GM08714 (cell line): ENCODE measurements around the gene IFI27.

Experiments
- H3K4me3 ChIP-seq: fragments of 200-500 bp; sonication (Bioruptor generic); 2 replicates; pipeline ENCODE4 v1.5.1; 2014; ENCODE audit warnings: mild to moderate bottlenecking, low read length, inconsistent platforms
- ZNF274 ChIP-seq: IDR thresholded peaks from 2 replicates; pipeline ENCODE4 v1.6.1; 2012; ENCODE audit warnings: mild to moderate bottlenecking, low read depth, low read length

IFI27 gene

DNA sequence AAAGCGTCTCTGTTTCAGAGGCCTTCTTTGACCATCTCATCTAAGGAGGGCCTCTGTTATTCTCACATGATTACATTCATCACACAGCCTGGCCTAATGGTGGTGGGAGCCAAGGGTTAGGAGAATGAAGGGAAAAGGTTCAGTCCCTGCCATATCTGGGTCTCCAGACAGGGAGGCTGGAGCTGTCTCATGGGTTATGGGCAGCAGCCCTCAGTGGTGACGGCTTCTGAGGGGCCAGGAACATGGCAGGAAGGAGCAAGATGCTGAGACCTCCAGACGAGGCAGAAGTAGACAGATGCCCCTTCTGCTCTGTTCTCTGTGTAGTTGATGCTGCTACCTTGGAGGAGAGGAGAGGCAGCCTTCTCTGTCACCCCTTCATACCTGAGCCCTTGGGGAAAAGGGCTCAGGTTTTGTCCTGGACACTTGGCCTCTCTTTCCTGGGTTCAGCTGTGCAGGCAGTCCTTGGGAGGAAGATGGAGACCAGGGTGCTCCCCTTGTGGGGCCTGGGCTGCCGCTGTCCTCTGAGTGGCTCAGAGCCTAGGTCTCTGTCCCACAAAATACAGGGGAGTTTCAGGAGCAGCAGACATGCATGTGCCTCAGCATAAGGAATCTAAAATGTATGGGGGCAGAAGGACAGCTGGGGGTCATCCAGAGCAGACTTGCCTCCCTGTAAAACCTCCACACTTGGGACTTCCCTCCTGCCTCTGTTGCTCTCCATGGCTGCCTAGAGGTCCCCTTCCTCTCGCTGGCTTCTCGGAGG is 15.3 kb downstream of the IFI27 start:
- no peak overlapping the region for H3K4me3 ChIP-seq

DNA sequence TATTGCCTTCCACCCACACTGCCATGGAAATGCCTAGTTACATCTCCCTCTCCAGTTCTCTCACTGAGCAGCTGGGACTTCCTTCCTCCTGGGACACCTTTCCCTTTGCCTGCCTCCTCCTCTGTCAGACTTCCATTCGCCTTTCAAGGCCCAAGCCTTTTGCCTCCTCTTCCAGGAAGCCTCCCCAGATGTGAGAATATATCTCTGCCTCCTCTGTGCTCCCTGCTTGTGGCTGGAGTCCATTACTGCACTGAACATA is 15.8 kb downstream of the IFI27 start:
- no peak for TF ChIP-seq ZNF274
- H3K4me3 ChIP-seq = no peak overlapping the region

More for the DNA sequence above, 15.3 kb downstream of the IFI27 start:
- no peak for TF ChIP-seq ZNF274

DNA sequence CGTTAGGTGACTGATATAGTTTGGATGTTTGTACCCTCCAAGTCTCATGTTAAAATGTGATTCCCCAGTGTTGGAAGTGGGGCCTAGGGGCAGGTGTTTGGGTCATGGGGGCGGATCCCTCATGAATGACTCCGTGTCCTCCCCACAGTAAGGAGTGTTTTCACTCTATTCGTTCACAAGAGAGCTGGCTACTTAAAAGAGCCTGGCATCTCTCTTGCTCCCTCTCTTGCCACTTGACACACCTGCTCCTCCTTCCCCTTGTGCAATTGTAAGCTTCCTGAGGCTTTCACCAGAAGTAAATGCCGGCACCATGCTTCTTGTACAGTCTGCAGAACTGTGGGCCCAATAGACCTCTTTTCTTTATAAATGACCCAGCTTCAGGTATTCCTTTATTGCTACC is 16.3 kb downstream of the IFI27 start:
- no peak overlapping the region for H3K4me3 ChIP-seq
- TF ChIP-seq ZNF274 = no peak

DNA sequence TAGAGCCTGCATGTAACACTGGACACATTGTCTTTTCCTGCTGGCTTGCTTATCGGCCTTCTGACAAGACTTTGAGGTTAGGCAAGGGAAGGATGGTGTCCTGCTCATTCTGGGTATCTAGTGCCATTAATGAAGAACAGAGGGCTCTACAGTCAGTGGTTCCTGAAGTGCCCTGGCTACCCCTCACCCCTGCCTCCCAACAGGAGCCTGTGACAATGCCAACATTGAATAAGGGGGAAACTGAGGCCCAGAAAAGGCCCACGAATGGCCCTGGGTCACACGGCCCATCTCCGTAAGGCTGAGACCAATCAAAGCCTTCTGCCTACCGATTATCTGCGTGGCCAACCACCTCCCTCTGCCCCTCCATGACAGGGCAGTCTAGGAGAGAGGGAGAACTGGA is 16.8 kb downstream of the IFI27 start:
- H3K4me3 ChIP-seq = no peak overlapping the region
- TF ChIP-seq ZNF274 = no peak

DNA sequence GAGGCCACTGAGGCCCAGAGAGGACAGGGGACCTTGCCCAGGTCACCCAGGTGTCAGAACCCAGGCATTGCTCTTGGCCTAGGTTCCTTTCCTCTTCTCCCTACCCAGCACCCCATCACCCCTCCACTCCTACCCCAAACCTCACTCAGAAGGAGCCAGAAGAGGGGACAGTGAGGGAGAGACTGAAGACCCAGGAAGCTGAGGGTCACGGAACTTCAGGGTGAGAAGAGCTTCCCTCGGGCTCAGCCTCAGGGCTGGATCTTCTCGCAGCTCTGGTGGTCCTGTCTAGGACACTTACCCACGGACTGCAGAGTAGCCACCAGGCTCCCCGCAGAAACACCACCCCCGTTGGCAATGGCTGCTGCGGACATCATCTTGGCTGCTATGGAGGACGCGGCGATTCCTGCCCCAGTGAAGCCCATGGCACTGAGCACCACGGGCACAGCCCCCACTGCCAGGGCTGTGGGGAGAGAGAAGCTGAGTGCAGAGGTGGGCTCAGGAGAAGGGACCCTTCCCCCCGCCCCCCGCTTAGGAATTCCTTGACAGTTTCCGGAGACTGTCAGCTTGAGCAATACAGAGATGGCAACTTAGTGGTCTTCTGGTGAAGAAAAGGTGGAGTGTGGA is 17.8 kb downstream of the IFI27 start:
- peak overlapping the region; percentile 77; the same call in 1 of the 2 replicates for H3K4me3 ChIP-seq
- no peak for TF ChIP-seq ZNF274

DNA sequence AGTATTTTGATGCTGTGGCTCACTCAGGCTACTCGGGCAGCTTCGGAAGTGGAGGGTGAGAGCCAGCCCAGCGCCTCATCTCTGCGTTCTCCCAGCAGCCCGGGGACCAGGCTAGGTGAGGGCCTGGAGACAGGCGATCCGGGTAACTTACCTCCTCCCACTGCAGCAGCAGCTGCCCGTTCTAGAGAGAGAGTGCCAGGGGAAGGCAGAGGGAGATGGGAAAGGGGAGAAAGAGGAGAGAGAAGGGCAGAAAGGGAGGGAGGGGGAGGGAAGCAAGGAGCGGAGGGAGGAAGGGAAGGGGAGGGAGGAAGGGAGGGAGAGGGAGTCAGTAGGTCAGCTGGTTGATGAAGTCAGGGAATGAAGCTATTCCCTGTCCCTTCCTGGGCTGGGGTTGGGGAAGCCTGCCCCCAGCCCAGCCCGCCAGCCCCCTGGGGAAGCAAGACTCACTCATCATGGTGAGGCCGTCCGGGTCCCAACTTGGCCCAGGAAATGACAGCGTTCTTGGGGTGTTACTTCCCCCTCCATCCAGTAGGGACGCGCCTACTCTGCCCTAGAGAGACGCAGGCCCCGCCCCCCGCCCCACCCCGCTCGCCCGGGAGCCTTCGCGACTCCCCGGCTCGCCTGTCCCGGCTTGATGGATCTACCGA is 18.7 kb downstream of the IFI27 start, which contains the start of gene IFI27L2:
TSS of gene IFI27L2 (minus strand) at position 494 of the 647 bp plus-strand sequence. CDS start at position 454, 40 bp downstream.
- H3K4me3 ChIP-seq = peak within 1 kb of the TSS; percentile 77
- TF ChIP-seq ZNF274 = no peak

DNA sequence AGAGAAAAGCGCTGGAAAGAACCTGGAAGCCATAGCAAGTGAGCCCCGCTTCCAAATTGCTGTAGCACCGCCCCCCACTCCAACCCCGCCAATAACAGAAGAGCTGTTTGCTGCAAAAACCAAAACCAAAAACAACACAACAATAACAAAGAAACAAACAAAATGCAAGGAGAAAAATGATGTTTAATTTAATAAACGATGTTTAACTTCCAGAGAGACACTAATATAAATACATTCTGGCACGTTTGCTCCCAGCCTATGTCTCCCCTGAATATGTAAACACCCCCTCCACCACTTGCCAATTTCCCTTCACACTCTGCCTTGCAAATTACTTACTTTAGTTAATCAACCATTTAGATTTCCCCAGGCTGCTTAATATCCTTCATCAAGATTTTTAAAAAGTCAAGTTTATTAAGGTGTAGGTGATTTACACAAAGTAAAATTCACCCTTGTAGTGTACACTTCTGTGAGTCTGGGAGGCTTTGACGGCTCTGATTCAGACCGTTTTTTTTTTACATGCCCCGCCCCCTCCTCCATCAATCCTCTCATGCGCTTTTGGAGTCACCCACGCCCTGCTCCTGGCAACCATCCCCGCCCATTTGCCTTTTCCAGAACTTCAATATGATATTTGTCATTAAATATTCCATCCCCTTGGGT is 19.4 kb downstream of the IFI27 start:
- peak overlapping the region; percentile 77 for H3K4me3 ChIP-seq
- TF ChIP-seq ZNF274 = no peak

DNA sequence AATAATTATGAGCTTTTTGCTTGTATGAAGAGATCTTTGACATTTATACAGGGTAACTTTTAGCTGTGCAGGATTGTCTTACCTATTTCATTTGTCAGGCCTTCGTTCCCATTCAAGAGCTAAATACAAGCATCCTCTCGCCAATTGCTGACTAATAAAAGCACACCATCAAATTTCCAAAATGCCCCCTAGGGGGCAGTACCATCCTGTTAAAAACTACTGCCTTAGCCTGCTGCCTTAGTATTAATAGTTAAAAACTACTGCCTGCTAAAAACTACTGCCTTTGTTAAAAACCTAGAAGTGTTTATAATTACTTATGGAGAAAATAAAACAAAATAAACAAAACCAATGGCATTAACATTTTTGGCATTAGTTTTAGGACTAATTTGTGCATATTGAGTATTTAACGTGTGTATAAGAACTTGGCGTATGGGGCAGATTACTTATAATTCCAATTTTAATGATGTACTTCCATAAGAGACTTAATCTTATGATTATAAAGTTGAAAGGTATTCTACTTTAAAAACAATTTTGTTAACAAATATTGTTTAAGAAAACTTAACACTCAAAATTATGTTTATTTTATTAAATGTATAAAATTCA is 21.9 kb downstream of the IFI27 start:
- no peak for TF ChIP-seq ZNF274

DNA sequence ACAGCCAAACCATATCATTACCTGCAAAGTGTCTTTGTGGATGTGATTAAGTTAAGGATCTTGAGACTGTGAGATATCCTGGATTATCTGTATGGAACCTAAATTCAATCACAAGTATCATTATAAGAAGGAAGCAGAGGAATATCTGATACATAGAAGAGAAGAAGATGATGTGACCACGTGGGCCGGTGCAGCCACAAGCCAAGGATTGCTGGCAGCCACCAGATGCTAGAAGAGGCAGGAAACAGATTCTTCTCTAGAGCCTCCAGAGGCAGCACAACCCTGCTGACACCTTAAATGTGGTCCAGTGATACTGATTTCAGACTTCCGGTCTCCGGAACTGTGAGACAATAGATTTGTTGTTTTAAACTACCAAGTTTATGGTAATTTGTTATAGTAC is 24.9 kb downstream of the IFI27 start:
- TF ChIP-seq ZNF274 = no peak
- no peak overlapping the region for H3K4me3 ChIP-seq

More for the DNA sequence above, 21.9 kb downstream of the IFI27 start:
- no peak overlapping the region for H3K4me3 ChIP-seq

DNA sequence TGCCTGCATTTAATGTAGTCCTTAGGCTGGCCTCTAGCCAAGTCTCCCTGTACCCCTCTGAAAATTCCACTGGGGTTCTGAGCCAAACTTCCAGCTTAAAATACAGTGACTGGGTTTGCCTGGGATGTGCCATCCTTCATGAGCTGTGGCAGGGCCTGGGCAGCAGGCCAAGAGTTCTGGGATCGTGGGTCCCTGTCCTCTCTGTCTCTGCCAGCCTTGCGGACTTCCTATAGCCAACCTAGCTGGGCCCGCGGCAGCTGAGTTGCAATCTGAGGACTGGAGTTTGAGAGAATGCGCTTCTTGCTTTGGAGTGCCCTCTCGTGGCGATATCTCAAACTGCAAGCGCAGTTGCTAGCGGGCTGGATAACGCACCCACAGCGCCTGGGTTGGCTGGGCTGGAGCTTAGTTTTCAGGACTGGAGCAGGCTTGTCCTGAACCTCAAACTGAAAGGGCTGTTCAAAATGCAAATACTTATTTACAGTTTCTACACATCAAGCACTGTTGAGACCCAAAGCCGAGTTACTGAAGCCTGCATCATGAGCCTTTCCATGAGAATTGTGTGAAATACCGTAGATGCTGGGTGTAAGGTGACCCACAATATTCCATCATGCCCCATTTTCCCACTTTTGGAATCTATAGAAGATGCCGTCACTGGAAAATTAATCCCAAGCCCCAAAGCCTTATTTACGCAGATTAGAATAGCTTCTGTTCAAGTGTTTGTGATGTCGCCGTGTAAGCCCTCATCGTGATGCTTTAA is 26.2 kb downstream of the IFI27 start:
- TF ChIP-seq ZNF274 = no peak
- H3K4me3 ChIP-seq = no peak overlapping the region

DNA sequence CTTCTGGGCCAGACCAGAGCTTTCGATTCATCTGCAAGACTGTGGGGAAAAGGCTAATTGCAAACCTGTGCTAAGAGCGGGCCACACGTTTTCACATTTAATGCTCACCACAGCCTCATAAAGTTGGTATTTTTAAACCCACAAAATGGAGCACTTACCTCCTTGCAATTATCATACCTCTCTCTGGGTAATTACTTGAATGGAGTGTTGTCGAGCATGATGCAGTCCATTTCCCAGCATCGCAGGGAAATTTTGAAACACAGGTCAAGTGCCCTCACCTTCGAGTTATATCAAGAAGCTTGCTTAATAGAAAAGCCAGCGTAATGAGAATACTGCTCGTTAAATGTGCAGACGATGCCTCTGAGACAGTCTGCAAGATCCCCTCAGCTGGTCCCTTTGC is 27.7 kb downstream of the IFI27 start:
- TF ChIP-seq ZNF274 = no peak
- H3K4me3 ChIP-seq = no peak overlapping the region

DNA sequence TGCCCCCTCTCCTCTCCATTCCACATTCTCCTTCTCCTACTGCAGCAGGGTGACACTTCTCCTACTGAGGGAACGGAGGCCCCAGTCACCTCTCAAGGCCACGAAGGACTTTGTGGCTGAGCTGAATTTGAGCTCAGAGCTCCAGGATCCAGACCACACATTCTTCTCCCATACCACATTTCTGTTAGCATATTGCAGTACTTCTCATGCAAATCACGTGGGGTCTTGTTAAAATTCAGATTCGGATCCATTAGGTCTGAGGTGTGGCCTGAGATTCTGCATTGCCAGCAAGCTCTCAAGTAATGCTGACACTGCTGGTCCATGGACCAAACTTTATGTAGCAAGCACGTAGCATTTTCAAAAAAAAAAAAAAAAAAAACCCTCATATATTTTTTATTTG is 28.5 kb downstream of the IFI27 start:
- no peak for TF ChIP-seq ZNF274
- no peak overlapping the region for H3K4me3 ChIP-seq

DNA sequence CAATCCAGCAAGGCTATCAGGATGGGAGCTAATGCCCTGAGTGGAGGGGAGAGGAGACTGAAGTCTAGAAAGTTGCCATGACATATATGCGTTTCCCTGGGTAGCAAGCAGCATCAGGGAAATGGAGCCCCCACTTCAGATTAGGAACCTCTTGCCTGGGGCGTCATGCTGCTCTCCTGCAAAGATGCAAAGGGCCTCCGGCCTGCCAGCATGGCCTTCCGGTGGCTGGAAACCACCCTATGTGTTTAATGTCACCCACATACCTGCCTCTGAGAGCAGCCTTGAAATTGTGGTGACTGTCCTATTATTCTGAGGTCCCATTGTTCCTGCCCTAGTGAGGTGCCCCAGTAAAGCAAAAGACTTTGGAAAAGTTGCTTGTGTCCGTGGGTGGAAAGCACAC is 28.9 kb downstream of the IFI27 start:
- no peak overlapping the region for H3K4me3 ChIP-seq
- TF ChIP-seq ZNF274 = no peak

DNA sequence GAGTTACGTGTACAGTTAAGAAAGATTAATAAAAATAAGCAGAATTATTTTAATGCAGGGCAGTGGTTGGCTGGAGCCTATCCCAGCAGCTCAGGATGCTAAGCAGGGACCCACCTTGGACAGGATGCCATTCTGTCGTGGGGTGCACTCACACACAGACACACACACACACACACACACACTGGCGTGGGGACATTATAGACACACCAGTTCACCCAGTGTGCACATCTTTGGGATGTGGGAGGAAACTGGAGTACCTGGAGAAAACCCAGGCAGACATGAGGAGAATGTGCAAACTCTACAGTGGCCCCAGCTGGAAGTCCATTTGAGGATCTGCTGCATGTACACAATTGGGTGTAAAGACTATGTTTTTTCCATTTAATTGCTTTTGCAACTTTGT is 31.7 kb downstream of the IFI27 start:
- H3K4me3 ChIP-seq = no peak overlapping the region
- no peak for TF ChIP-seq ZNF274
